LoVo (cell line): ENCODE measurements around the gene SND1.
A peak's percentile ranks its signal among the peaks of the same experiment; 100 is the strongest.

Experiments used
- DNase-seq: peaks from one replicate; pipeline ENCODE4 v3.0.0-alpha.2; 2016; ENCODE audit warnings: low spot score

The SND1 gene

DNA sequence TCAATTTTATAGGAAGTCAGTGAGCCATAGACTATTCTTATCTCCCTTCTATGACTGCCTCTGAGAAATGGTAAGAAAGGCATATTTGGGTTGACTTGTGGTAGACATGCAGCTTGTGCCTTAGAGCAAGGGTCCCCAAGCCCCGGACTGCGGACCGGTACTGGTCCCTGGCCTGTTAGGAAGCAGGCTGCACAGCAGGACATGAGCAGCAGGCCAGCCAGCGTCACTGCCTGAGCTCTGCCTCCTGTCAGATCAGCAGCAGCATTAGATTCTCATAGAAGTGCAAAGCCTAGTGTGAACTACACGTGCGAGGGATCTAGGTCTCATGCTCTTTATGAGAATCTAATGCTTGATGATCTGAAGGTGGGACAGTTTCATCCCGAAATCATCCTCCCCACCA, 180.6 kb downstream of the SND1 start:
- DNase-seq = no peak

DNA sequence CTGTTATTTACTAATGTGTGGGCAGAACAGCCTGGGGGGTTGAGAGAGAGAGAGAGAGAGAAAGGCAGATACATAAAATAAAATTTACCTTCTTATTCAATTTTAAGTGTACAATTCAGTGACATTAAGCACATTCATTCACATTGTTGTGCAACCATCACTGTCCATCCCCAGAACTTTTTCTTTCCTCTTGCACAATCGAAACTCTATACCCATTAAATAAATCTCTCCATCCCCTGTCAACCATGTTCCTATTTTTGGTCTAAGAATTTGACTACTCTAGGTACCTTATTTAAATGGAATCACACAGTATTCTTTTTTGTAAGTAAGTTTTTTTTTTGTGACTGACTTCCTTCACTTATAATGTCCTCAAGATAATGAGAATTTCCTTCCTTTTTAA, 181.6 kb downstream of the SND1 start:
- no peak for DNase-seq

DNA sequence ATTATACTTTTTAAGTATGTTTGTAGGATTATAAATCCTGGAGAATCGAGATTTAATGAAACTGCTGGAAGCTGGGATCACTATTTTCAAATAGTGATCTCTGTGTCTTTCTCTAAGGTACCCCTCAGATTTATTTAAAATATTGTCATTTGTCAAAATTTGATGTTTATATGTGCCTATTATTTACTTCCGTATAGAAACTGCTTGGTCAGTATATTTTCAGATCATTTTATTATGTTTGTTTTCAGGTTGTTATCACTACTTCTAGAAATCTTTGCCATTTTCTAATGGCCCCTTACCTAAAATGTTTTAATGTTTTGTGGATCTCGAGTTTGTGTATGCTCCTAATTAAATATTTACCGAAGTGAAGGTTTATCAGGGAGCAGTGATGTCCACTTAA, 183.7 kb downstream of the SND1 start:
- DNase-seq = no peak

GRCh38 chr7:127837816-127838410, 185.9 kb downstream of the SND1 start:
- peak; percentile 66 for DNase-seq

GRCh38 chr7:127838816-127839415, 186.9 kb downstream of the SND1 start:
- no peak for DNase-seq

GRCh38 chr7:127840226-127840951, 188.4 kb downstream of the SND1 start:
- no peak for DNase-seq

- no peak for DNase-seq
Observed at GRCh38 chr7:127844165-127844564, 192.2 kb downstream of the SND1 start.

GRCh38 chr7:127844707-127845331, 192.8 kb downstream of the SND1 start:
- DNase-seq = no peak

GRCh38 chr7:127845522-127846214, 193.7 kb downstream of the SND1 start:
- no peak for DNase-seq

DNA sequence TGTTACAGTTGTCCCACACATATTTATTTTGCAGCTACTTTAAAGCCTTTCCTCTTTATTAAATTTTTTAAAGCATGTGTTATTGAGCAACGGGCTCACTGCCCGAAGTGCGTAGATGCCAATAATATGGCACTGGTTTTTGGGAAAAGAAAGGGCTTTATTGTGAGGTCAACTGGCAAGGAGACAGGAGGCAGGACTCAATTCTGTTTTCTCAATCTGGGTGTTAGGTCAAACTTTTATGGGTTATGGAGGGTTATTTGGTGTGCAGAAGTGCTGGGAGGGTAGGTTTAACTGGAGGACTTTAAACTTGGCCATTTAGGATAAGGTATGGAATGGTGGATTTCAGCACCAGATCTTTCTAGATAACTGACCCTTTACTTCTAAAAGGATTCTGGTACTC, 195.6 kb downstream of the SND1 start:
- DNase-seq = no peak

- no peak for DNase-seq
Observed at GRCh38 chr7:127848241-127848640, 196.2 kb downstream of the SND1 start.

DNA sequence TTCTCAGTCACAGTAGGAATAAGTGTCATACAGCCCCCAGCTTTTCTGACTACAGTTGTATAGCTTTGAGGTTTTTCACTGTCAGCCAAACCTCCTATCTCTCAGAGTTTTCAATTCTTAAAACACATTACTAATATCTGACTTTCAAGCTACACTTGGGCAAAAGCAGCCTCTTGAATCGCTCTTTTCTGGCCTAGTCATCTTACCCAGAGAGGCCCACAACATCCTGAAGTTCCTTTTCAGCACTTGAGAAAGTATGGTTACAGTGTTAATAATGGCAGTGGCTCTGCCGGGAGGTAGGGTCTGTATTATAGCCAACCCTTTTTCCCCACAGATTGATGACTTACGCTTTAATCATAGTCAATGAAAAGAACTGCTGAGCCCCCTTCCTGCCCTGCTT, 198.2 kb downstream of the SND1 start:
- DNase-seq = no peak

DNA sequence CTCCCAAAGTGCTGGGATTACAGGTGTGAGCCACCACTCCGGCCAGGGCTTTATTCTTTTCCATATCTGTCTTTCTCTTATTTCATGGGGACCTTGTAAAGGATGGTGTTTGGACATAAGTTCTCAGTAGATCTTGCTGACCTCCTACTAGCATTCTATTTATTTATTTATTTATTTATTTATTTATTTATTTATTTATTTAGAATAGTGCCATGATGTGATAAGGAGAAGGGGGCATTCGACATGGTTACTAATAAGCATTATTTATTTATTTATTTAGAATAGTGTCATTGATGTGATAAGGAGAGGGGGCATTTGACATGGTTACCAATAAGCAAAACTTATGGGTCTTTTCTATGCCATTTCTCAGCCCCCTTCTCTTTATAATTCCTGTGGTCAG, 202.4 kb downstream of the SND1 start:
- DNase-seq = no peak

GRCh38 chr7:127857464-127857841, 205.5 kb downstream of the SND1 start:
- DNase-seq = no peak

- no peak for DNase-seq
Observed at GRCh38 chr7:127858091-127858914, 206.3 kb downstream of the SND1 start.

- DNase-seq = no peak
Observed at GRCh38 chr7:127858915-127859189, 206.9 kb downstream of the SND1 start.

GRCh38 chr7:127859330-127859729, 207.3 kb downstream of the SND1 start:
- DNase-seq = no peak

DNA sequence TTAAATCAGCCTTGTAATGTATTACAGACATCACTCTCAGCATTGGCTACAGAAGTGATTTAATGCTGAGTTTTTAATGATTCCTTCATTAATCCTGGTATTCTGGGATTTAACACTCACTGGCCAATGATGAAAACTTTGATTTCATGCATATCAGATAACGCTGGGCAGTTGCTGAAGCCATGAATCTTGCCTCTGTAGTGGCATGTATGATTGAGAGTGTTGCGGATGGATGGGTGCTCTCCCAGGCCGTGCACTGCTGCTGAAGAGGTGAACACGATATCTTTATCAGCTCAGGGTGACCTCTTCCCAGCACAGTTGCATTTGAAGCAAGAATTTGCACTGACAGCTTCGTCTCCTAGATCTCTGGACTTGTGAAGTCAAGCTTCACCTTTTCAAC, 210.5 kb downstream of the SND1 start:
- no peak for DNase-seq

DNA sequence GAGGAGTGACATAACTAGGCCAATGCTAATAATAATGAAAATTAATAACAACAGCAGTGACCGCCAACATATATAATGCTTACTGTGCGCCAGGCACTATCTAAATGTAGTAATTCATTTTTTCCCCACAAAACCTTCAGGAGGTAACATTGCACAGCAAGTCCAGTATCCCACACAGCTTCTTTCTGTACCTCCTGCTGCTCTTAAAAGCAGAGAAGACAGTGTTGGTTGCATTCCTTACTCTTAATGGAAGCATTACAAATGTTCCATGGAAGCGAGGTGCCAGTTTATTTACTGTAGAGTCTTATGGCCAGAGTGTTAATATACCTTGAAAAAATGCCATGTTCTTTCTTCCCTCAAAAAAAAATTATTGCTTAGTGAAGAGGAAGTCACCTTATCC, 211.1 kb downstream of the SND1 start:
- no peak for DNase-seq

DNA sequence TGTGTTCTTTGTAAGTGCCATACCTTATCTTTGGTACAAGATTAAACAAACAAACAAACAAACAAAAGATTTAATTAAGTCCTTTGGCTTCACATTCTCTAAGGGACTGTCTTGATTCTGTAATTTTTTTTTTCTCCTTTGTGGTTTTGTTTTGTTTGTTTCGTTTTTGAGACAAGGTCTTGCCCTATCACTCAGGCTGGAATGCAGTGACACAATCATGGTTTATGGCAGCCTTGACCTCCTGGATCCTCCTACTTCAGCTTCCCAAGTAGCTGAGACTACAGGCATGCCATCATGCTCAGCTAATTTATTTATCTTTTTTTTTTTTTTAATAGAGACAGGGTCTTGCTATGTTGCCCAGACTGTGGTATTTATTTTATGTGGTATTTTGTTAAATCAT, 213.5 kb downstream of the SND1 start:
- DNase-seq = peak; percentile 32

DNA sequence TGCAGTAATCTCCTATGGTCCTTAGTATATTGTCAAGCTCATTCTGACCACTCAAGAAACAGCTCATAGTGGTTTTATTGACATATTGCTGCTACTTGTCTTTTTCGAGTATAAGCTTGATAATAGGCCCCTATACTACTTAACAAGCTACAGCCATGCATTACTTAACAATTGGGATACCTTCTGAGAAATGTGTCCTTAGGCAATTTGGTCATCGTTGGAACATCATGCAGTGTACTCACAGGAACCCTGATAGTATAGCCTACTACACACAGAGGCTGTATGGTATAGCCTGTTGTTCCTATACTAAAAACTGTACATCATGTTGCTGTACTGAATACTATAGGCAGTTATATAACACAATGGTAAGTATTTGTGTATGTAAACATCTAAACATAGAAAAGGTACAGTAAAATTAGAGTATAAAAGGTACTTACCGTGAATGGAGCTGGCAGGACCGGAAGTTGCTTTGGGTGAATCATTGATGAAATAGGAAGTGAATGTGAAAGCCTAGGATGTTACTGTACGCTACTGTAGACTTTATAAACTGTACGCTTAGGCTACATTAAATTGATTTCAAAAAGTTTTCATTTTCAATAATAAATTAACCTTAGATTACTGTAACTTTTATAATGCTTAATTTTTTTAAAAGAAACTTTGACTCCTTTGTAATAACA, 218.4 kb downstream of the SND1 start:
- no peak for DNase-seq
